Measurements from ENCODE around the gene DDX6.
"Not testable (repeated sequence)": the region's sequence is repeated elsewhere in the genome, so short reads cannot be mapped to it uniquely, and the experiment has no call there.

DNA sequence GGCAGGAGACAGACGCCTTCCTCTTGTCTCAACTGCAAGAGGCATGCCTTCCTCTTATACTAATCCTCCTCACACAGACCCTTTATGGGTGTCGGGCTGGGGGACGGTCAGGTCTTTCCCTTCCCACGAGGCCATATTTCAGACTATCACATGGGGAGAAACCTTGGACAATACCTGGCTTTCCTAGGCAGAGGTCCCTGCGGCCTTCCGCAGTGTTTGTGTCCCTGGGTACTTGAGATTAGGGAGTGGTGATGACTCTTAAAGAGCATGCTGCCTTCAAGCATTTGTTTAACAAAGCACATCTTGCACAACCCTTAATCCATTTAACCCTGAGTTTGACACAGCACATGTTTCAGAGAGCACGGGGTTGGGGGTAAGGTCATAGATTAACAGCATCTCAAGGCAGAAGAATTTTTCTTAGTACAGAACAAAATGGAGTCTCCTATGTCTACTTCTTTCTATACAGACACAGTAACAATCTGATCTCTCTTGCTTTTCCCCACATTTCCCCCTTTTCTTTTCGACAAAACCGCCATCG, 69.4 kb downstream of the DDX6 start:
- TF ChIP-seq, protein P1, sequence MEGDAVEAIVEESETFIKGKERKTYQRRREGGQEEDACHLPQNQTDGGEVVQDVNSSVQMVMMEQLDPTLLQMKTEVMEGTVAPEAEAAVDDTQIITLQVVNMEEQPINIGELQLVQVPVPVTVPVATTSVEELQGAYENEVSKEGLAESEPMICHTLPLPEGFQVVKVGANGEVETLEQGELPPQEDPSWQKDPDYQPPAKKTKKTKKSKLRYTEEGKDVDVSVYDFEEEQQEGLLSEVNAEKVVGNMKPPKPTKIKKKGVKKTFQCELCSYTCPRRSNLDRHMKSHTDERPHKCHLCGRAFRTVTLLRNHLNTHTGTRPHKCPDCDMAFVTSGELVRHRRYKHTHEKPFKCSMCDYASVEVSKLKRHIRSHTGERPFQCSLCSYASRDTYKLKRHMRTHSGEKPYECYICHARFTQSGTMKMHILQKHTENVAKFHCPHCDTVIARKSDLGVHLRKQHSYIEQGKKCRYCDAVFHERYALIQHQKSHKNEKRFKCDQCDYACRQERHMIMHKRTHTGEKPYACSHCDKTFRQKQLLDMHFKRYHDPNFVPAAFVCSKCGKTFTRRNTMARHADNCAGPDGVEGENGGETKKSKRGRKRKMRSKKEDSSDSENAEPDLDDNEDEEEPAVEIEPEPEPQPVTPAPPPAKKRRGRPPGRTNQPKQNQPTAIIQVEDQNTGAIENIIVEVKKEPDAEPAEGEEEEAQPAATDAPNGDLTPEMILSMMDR (IDR thresholded peaks at IDR 0.05; ENCODE audit: low read depth, low read length, missing input control), result not testable (repeated sequence)
- TF ChIP-seq, protein P2, sequence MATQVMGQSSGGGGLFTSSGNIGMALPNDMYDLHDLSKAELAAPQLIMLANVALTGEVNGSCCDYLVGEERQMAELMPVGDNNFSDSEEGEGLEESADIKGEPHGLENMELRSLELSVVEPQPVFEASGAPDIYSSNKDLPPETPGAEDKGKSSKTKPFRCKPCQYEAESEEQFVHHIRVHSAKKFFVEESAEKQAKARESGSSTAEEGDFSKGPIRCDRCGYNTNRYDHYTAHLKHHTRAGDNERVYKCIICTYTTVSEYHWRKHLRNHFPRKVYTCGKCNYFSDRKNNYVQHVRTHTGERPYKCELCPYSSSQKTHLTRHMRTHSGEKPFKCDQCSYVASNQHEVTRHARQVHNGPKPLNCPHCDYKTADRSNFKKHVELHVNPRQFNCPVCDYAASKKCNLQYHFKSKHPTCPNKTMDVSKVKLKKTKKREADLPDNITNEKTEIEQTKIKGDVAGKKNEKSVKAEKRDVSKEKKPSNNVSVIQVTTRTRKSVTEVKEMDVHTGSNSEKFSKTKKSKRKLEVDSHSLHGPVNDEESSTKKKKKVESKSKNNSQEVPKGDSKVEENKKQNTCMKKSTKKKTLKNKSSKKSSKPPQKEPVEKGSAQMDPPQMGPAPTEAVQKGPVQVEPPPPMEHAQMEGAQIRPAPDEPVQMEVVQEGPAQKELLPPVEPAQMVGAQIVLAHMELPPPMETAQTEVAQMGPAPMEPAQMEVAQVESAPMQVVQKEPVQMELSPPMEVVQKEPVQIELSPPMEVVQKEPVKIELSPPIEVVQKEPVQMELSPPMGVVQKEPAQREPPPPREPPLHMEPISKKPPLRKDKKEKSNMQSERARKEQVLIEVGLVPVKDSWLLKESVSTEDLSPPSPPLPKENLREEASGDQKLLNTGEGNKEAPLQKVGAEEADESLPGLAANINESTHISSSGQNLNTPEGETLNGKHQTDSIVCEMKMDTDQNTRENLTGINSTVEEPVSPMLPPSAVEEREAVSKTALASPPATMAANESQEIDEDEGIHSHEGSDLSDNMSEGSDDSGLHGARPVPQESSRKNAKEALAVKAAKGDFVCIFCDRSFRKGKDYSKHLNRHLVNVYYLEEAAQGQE (IDR thresholded peaks at IDR 0.05), result not testable (repeated sequence)
- TF ChIP-seq RXRA (IDR thresholded peaks at IDR 0.05); YY1 (IDR thresholded peaks at IDR 0.05); JUND (IDR thresholded peaks at IDR 0.05); TAF1 (conservative IDR thresholded peaks at IDR 0.05); HNF4A (conservative IDR thresholded peaks at IDR 0.05); RAD21 (IDR thresholded peaks at IDR 0.05); SP1 (IDR thresholded peaks at IDR 0.05); HNF4G (IDR thresholded peaks at IDR 0.05): not testable (repeated sequence)
- TF ChIP-seq, protein P3, sequence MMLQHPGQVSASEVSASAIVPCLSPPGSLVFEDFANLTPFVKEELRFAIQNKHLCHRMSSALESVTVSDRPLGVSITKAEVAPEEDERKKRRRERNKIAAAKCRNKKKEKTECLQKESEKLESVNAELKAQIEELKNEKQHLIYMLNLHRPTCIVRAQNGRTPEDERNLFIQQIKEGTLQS (IDR thresholded peaks at IDR 0.05), result not testable (repeated sequence)
- TF ChIP-seq, protein P4, sequence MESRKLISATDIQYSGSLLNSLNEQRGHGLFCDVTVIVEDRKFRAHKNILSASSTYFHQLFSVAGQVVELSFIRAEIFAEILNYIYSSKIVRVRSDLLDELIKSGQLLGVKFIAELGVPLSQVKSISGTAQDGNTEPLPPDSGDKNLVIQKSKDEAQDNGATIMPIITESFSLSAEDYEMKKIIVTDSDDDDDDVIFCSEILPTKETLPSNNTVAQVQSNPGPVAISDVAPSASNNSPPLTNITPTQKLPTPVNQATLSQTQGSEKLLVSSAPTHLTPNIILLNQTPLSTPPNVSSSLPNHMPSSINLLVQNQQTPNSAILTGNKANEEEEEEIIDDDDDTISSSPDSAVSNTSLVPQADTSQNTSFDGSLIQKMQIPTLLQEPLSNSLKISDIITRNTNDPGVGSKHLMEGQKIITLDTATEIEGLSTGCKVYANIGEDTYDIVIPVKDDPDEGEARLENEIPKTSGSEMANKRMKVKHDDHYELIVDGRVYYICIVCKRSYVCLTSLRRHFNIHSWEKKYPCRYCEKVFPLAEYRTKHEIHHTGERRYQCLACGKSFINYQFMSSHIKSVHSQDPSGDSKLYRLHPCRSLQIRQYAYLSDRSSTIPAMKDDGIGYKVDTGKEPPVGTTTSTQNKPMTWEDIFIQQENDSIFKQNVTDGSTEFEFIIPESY (IDR thresholded peaks at IDR 0.05), result not testable (repeated sequence)
- TF ChIP-seq, protein P5, sequence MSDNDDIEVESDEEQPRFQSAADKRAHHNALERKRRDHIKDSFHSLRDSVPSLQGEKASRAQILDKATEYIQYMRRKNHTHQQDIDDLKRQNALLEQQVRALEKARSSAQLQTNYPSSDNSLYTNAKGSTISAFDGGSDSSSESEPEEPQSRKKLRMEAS (IDR thresholded peaks at IDR 0.05), result not testable (repeated sequence)

Data from liver (tissue), 3 donors.